HepG2 (cell line): ENCODE data around the gene C20orf202. TPM values are rescaled to one million over a fixed set of nuclear protein-coding genes. Genes with fewer than 3 reads are reported as not detected.

Source experiments
- ASH2L ChIP-seq: fragments of 300-600, 200-600 bp; sonication (generic); IDR thresholded peaks from 2 replicates; pipeline ENCODE4 v1.7.0; 2017; ENCODE audit warnings: low read depth, mild to moderate bottlenecking, moderate library complexity, mixed read lengths, low read length; ENCODE audit not compliant: insufficient read length
- ATF7-NPFF ChIP-seq: sonication (generic); formaldehyde crosslinking; IDR thresholded peaks from 2 replicates; pipeline ENCODE4 v1.8.1; 2023; ENCODE audit warnings: mild to moderate bottlenecking, low read depth, missing genetic modification reagents, moderate library complexity
- CBX5 ChIP-seq: sonication (generic); formaldehyde crosslinking; IDR thresholded peaks from 2 replicates; pipeline ENCODE4 v1.4.0; 2020; ENCODE audit warnings: missing genetic modification reagents, borderline replicate concordance
- FIP1L1 ChIP-seq: fragments of 200-400 bp; formaldehyde crosslinking; IDR thresholded peaks from 2 replicates; pipeline ENCODE4 v1.6.1; 2018; ENCODE audit warnings: low read depth, mild to moderate bottlenecking, low read length, moderate library complexity, borderline replicate concordance; ENCODE audit not compliant: insufficient read depth
- FOXO1 ChIP-seq: sonication (generic); formaldehyde crosslinking; IDR thresholded peaks from 2 replicates; pipeline ENCODE4 v1.4.0; 2020; ENCODE audit warnings: missing genetic modification reagents
- IRF2 ChIP-seq: IDR thresholded peaks from 2 replicates; pipeline ENCODE4 v1.6.1; 2018; ENCODE audit warnings: missing genetic modification reagents, missing compliant biosample characterization
- KDM2A ChIP-seq: sonication (generic); formaldehyde crosslinking; IDR thresholded peaks from 2 replicates; pipeline ENCODE4 v1.4.0; 2020; ENCODE audit warnings: low read depth, missing genetic modification reagents, borderline replicate concordance
- LCORL ChIP-seq, 2 experiments: fragments of 450-650 bp in 1 of 2; sonication (generic) in 1 of 2; formaldehyde crosslinking in 1 of 2; IDR thresholded peaks; 2 replicates each; pipeline versions ENCODE4 v1.5.0 to v1.6.1; 2017 to 2020; ENCODE audit warnings: antibody characterized with exemption in 1 of 2, missing genetic modification reagents in 1 of 2
- MEF2D ChIP-seq: sonication (generic); formaldehyde crosslinking; IDR thresholded peaks from 2 replicates; pipeline ENCODE4 v1.5.1; 2020; ENCODE audit warnings: mild to moderate bottlenecking, missing genetic modification reagents
- MIER2 ChIP-seq: IDR thresholded peaks from 2 replicates; pipeline ENCODE4 v1.6.1; 2016; ENCODE audit warnings: missing biosample characterization, missing genetic modification reagents
- NFKBIZ ChIP-seq: IDR thresholded peaks from 2 replicates; pipeline ENCODE4 v1.6.1; 2018; ENCODE audit warnings: missing genetic modification reagents, missing compliant biosample characterization
- SIN3A ChIP-seq: IDR thresholded peaks from 2 replicates; pipeline ENCODE4 v1.6.1; 2011; ENCODE audit warnings: low read depth, mild to moderate bottlenecking, control low read depth, low read length, borderline replicate concordance
- ZFP82 ChIP-seq: sonication (generic); formaldehyde crosslinking; IDR thresholded peaks from 2 replicates; pipeline ENCODE4 v1.5.1; 2020; ENCODE audit warnings: mild to moderate bottlenecking, missing genetic modification reagents, borderline replicate concordance
- ZNF160 ChIP-seq: sonication (generic); formaldehyde crosslinking; IDR thresholded peaks from 2 replicates; pipeline ENCODE4 v1.8.0; 2022; ENCODE audit warnings: mild to moderate bottlenecking, inconsistent platforms, missing genetic modification reagents
- ZNF225 ChIP-seq: sonication (generic); formaldehyde crosslinking; IDR thresholded peaks from 2 replicates; pipeline ENCODE4 v1.4.0; 2020; ENCODE audit warnings: mild to moderate bottlenecking, missing genetic modification reagents
- ZNF234 ChIP-seq: sonication (generic); formaldehyde crosslinking; conservative IDR thresholded peaks from 2 replicates; pipeline ENCODE4 v1.5.1; 2020; ENCODE audit warnings: mild to moderate bottlenecking, missing genetic modification reagents
- ZNF317 ChIP-seq: sonication (generic); formaldehyde crosslinking; IDR thresholded peaks from 2 replicates; pipeline ENCODE4 v1.5.0; 2020; ENCODE audit warnings: mild to moderate bottlenecking, missing genetic modification reagents
- ZNF703 ChIP-seq: sonication (generic); formaldehyde crosslinking; IDR thresholded peaks from 2 replicates; pipeline ENCODE4 v1.5.1; 2020; ENCODE audit warnings: missing genetic modification reagents, mild to moderate bottlenecking, moderate library complexity, borderline replicate concordance
- polyA plus RNA-seq, 8 experiments: library from polyadenylated mRNA; depleted of rRNA in 3 of 8; stranded (reverse) in 7 of 8; unstranded in 1 of 8; fragments of >200 nt; fragmentation: Illumina TruSeq in 4 of 8; extraction: Trizol in 4 of 8; gene quantifications; 2 replicates each; pipeline versions ENCODE4 v1.2.1 to v1.2.3, GENCODE V29; 2011 to 2016; ENCODE audit warnings: low read depth in 4 of 8, missing spikeins in 1 of 8, mixed read lengths in 1 of 8; ENCODE audit not compliant: insufficient read depth in 1 of 8
- total RNA-seq, 5 experiments: library from RNA; depleted of rRNA; stranded (reverse); fragments of >200 nt; fragmentation: Illumina TruSeq; extraction: Trizol; gene quantifications; 2 replicates each; pipeline ENCODE4 v1.2.3, GENCODE V29; 2016; ENCODE audit warnings: low read depth in 1 of 5
- TF ChIP-seq, protein P1 (sequence below): sonication (generic); formaldehyde crosslinking; conservative IDR thresholded peaks from 2 replicates; pipeline ENCODE4 v1.4.0; 2020; ENCODE audit warnings: mild to moderate bottlenecking, missing genetic modification reagents, moderate library complexity
- TF ChIP-seq, protein P2 (sequence below): sonication (generic); formaldehyde crosslinking; IDR thresholded peaks from 2 replicates; pipeline ENCODE4 v1.4.0; 2020; ENCODE audit warnings: mild to moderate bottlenecking, missing genetic modification reagents
- TF ChIP-seq, protein P3 (sequence below): sonication (generic); formaldehyde crosslinking; IDR thresholded peaks from 2 replicates; pipeline ENCODE4 v1.4.0; 2020; ENCODE audit warnings: mild to moderate bottlenecking, missing genetic modification reagents, borderline replicate concordance

The C20orf202 gene
- total and polyA plus RNA-seq, 2 of the 13 experiments (the other 11 are each of a cell fraction or from before 2014, with no cell fraction given), result 0.20 to 1.2 TPM

DNA sequence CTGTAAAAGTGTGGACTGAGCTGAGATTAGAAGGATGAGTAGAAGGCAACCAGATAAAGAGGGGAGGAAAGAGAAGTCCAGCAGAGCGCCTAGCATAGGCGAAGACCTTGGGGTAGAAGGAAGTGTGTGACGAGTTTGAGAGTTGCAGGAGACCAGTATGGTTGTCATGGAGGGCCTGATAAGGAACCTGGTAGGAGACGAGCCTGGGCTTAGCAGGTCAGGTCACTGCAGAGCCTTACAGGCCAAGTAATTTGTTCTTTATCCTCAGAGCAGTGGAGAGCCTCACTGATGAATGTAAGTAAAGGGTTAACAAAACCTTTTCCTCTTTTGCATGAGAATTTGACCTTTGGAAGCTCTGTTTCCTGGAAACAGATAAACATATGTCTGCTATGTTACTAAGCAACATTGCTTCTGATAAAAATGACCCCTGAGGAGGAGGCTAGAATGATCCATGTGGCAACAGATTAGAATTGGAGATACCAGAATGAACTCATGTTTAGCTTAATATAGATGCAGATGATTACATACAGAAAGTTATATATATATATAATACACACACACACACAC, 15.6 kb upstream of the C20orf202 start (continued):
- TF ChIP-seq, protein P1, sequence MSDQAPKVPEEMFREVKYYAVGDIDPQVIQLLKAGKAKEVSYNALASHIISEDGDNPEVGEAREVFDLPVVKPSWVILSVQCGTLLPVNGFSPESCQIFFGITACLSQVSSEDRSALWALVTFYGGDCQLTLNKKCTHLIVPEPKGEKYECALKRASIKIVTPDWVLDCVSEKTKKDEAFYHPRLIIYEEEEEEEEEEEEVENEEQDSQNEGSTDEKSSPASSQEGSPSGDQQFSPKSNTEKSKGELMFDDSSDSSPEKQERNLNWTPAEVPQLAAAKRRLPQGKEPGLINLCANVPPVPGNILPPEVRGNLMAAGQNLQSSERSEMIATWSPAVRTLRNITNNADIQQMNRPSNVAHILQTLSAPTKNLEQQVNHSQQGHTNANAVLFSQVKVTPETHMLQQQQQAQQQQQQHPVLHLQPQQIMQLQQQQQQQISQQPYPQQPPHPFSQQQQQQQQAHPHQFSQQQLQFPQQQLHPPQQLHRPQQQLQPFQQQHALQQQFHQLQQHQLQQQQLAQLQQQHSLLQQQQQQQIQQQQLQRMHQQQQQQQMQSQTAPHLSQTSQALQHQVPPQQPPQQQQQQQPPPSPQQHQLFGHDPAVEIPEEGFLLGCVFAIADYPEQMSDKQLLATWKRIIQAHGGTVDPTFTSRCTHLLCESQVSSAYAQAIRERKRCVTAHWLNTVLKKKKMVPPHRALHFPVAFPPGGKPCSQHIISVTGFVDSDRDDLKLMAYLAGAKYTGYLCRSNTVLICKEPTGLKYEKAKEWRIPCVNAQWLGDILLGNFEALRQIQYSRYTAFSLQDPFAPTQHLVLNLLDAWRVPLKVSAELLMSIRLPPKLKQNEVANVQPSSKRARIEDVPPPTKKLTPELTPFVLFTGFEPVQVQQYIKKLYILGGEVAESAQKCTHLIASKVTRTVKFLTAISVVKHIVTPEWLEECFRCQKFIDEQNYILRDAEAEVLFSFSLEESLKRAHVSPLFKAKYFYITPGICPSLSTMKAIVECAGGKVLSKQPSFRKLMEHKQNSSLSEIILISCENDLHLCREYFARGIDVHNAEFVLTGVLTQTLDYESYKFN (CRISPR knock-in tag), result peak; percentile 81
- TF ChIP-seq LCORL (IDR thresholded peaks at IDR 0.05) (no peak), LCORL (CRISPR knock-in tag; IDR thresholded peaks at IDR 0.05) (0 out of 2 replicates have a peak, but pooled peaks have one; percentile 34), ZNF234 (CRISPR knock-in tag) (no peak), ZNF160 (CRISPR knock-in tag) (no peak), MEF2D (peak; percentile 28; the same call in 1 of the 2 replicates), SIN3A (no peak), KDM2A (0 out of 2 replicates have a peak, but pooled peaks have one; percentile 35), NFKBIZ (CRISPR knock-in tag) (peak; percentile 76), IRF2 (CRISPR knock-in tag) (peak; percentile 78), FOXO1 (no peak; the same call in 1 of the 2 replicates), ZNF703 (CRISPR knock-in tag) (no peak), ZNF225 (CRISPR knock-in tag) (no peak), CBX5 (CRISPR knock-in tag) (0 out of 2 replicates have a peak, but pooled peaks have one; percentile 59), FIP1L1 (no peak), ASH2L (peak; percentile 98), MIER2 (peak; percentile 56; the same call in 1 of the 2 replicates), ATF7-NPFF (CRISPR knock-in tag) (no peak), ZFP82 (no peak), ZNF317 (CRISPR knock-in tag) (no peak)
- TF ChIP-seq, protein P2, sequence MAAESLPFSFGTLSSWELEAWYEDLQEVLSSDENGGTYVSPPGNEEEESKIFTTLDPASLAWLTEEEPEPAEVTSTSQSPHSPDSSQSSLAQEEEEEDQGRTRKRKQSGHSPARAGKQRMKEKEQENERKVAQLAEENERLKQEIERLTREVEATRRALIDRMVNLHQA (CRISPR knock-in tag), result no peak
- TF ChIP-seq, protein P3, sequence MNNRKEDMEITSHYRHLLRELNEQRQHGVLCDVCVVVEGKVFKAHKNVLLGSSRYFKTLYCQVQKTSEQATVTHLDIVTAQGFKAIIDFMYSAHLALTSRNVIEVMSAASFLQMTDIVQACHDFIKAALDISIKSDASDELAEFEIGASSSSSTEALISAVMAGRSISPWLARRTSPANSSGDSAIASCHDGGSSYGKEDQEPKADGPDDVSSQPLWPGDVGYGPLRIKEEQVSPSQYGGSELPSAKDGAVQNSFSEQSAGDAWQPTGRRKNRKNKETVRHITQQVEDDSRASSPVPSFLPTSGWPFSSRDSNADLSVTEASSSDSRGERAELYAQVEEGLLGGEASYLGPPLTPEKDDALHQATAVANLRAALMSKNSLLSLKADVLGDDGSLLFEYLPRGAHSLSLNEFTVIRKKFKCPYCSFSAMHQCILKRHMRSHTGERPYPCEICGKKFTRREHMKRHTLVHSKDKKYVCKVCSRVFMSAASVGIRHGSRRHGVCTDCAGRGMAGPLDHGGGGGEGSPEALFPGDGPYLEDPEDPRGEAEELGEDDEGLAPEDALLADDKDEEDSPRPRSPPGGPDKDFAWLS (CRISPR knock-in tag), result no peak
- TF ChIP-seq, all 625 proteins: peak for 105
